ENCODE results near the gene TBC1D22A.

- no peak for TF ChIP-seq ZFP30 (CRISPR knock-in tag; IDR thresholded peaks at IDR 0.05)
- no peak for TF ChIP-seq RARB (CRISPR knock-in tag; IDR thresholded peaks at IDR 0.05)
- TF ChIP-seq PATZ1 (CRISPR knock-in tag; IDR thresholded peaks at IDR 0.05; ENCODE audit: borderline replicate concordance), result no peak
Observed at GRCh38 chr22:46968359-46968740, 205.9 kb downstream of the TBC1D22A start.
